ENCODE measurements around the gene CHIT1.
A peak's percentile ranks its signal among the peaks of the same experiment; 100 is the strongest.

Gene CHIT1

GRCh38 chr1:203217139-203217655 is 12.3 kb downstream of the CHIT1 start:
- H3K4me2 ChIP-seq: peak overlapping the region; percentile 82
- no peaks in the 10 kb centered on the region for H3K36me3 ChIP-seq
- H3K27ac ChIP-seq: peak overlapping the region; percentile 12; the same call in 1 of the 2 replicates
- H3K4me1 ChIP-seq: peaks cover 52% of the 10 kb centered on the region
- peak overlapping the region; percentile 25; the same call in 1 of the 2 replicates for H3K9ac ChIP-seq
- H3K27me3 ChIP-seq: no peaks in the 10 kb centered on the region
- TF ChIP-seq Cebpa-rat (IDR thresholded peaks at IDR 0.05): no peak
- no peak overlapping the region for H3K4me3 ChIP-seq
- no peaks in the 10 kb centered on the region for H3K9me3 ChIP-seq
- H4K20me1 ChIP-seq: no peaks in the 10 kb centered on the region

DNA sequence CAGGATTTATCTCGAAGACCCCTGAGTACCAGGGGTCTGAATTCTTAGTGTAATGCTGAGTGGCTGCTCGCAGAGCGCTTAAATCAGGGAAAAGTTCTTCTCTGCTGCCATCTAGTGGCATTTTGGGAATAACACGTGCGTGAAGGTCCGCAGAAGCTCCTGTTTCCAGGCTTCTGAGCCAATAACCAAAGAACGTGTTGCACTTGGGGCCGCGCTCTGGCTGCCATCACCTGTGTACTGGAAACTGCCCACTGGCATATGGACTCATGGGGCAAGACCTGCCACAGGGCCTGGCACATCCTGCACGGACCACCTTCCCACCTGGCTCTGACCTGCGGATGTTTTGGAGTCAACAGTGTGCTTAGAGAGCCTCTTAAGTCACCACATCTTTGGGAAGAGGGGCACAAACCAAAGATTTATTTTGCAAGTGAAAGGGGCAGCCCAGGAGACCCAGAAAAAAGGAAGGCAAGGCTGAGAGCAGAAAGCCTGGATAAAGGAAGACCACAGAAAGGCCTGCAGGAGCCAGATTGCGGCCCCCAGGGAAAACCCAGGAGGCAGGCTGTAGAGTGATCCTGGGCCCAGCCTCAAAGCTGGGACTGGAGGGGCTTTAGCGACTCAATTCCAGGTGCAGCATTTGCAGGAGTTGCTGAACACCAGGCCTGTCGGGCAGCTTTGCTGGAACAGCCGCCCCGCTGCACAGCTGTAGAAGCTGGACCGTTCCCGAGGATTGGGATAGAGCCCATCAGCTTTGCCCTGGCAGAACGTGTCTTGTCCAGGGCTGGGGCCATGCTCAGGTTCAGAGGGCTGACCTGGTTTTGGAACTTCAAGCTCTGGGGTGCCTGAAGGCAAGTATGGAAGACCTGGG is 13.0 kb downstream of the CHIT1 start:
- Histone ChIP-seq H3K27me3 (no peaks in the 10 kb centered on the region), H3K4me2 (peak overlapping the region; percentile 82), H3K27ac (peak overlapping the region; percentile 80; the same call in 1 of the 2 replicates), H3K9ac (no peak overlapping the region), H3K4me3 (no peak overlapping the region), H3K36me3 (no peaks in the 10 kb centered on the region), H4K20me1 (no peaks in the 10 kb centered on the region), H3K4me1 (peaks cover 55% of the 10 kb centered on the region), H3K9me3 (no peaks in the 10 kb centered on the region)
- no peak for TF ChIP-seq Cebpa-rat (IDR thresholded peaks at IDR 0.05)

DNA sequence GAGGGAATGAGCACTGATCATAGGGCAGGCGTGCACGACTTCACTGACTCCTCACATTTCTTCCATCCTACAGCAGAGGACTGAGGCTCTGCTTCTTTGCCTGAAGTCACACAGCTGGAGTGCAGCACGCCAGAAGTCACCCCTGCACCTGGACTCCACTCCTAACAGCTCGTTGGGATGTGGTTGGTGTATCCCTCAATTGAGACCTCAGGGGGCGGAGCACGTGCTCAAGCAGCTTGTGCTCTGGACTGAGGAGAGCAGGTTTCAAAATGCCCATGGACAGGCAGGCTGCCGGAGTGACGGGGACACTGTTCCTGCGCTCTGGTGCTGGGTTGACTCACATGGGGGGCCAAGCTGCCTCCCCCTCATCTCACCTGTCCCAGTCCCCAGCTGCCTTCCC is 13.9 kb downstream of the CHIT1 start:
- Histone ChIP-seq H3K4me3 (no peak overlapping the region; the same call in 1 of the 2 replicates), H3K9me3 (no peaks in the 10 kb centered on the region), H3K27ac (peak overlapping the region; percentile 80), H4K20me1 (no peaks in the 10 kb centered on the region), H3K27me3 (no peaks in the 10 kb centered on the region), H3K36me3 (no peaks in the 10 kb centered on the region), H3K4me2 (peak overlapping the region; percentile 82), H3K9ac (peak overlapping the region; percentile 70), H3K4me1 (peaks cover 55% of the 10 kb centered on the region)
- TF ChIP-seq Cebpa-rat (IDR thresholded peaks at IDR 0.05): no peak

GRCh38 chr1:203214871-203215270 is 14.6 kb downstream of the CHIT1 start:
- Histone ChIP-seq H3K27me3 (no peaks in the 10 kb centered on the region), H3K27ac (peak overlapping the region; percentile 80), H3K4me3 (no peak overlapping the region), H3K4me1 (peaks cover 55% of the 10 kb centered on the region), H3K4me2 (peak overlapping the region; percentile 82), H3K9me3 (no peaks in the 10 kb centered on the region), H3K36me3 (no peaks in the 10 kb centered on the region), H3K9ac (peak overlapping the region; percentile 70), H4K20me1 (no peaks in the 10 kb centered on the region)
- no peak for TF ChIP-seq Cebpa-rat (IDR thresholded peaks at IDR 0.05)

DNA sequence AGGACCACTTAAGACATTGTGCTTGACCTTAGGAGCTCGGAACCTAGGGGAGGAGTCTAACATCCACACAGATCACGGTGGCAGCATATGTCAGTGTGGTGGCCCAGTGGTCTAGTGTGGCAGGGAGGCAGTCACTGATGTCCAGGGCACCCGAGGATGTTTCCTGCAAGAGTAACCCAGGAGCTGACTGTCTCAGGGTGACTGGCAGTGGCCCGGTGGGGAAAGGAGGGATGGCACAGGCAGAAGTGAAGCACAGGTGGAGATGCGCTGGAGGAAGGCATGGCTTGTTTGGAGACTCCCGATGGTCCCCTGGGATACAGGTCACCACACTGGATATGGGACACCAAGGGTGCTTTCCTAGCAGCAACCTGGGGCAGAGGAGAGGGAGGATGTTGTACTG is 16.3 kb downstream of the CHIT1 start:
- H3K4me2 ChIP-seq: no peak overlapping the region
- 0 out of 2 replicates have a peak overlapping the region, but pooled peaks have one; percentile 6 for H3K27ac ChIP-seq
- no peaks in the 10 kb centered on the region for H3K36me3 ChIP-seq
- no peak overlapping the region for H3K9ac ChIP-seq
- peaks cover 55% of the 10 kb centered on the region for H3K4me1 ChIP-seq
- no peaks in the 10 kb centered on the region for H4K20me1 ChIP-seq
- H3K4me3 ChIP-seq: no peak overlapping the region
- no peaks in the 10 kb centered on the region for H3K27me3 ChIP-seq
- no peaks in the 10 kb centered on the region for H3K9me3 ChIP-seq
- TF ChIP-seq Cebpa-rat (IDR thresholded peaks at IDR 0.05): no peak

- Histone ChIP-seq H3K27ac (no peak overlapping the region), H3K9ac (no peak overlapping the region), H3K4me1 (peaks cover 50% of the 10 kb centered on the region), H3K9me3 (no peaks in the 10 kb centered on the region), H3K4me2 (no peak overlapping the region), H3K27me3 (no peaks in the 10 kb centered on the region), H3K36me3 (no peaks in the 10 kb centered on the region), H4K20me1 (no peaks in the 10 kb centered on the region), H3K4me3 (no peak overlapping the region)
- TF ChIP-seq Cebpa-rat (IDR thresholded peaks at IDR 0.05): no peak
Observed at GRCh38 chr1:203211812-203212211, 17.7 kb downstream of the CHIT1 start.

GRCh38 chr1:203210988-203211387 is 18.5 kb downstream of the CHIT1 start:
- no peaks in the 10 kb centered on the region for H4K20me1 ChIP-seq
- H3K4me2 ChIP-seq: no peak overlapping the region
- no peaks in the 10 kb centered on the region for H3K27me3 ChIP-seq
- no peak for TF ChIP-seq Cebpa-rat (IDR thresholded peaks at IDR 0.05)
- no peaks in the 10 kb centered on the region for H3K36me3 ChIP-seq
- H3K4me3 ChIP-seq: no peak overlapping the region
- H3K9ac ChIP-seq: no peak overlapping the region
- no peaks in the 10 kb centered on the region for H3K9me3 ChIP-seq
- peaks cover 41% of the 10 kb centered on the region for H3K4me1 ChIP-seq
- no peak overlapping the region for H3K27ac ChIP-seq

GRCh38 chr1:203210350-203210749 is 19.1 kb downstream of the CHIT1 start:
- Histone ChIP-seq H3K9me3 (no peaks in the 10 kb centered on the region), H3K27me3 (no peaks in the 10 kb centered on the region), H3K4me1 (peaks cover 35% of the 10 kb centered on the region), H3K27ac (no peak overlapping the region), H3K4me3 (no peak overlapping the region), H4K20me1 (no peaks in the 10 kb centered on the region), H3K4me2 (no peak overlapping the region), H3K36me3 (no peaks in the 10 kb centered on the region), H3K9ac (no peak overlapping the region)
- TF ChIP-seq Cebpa-rat (IDR thresholded peaks at IDR 0.05): no peak

GRCh38 chr1:203208181-203208580 is 21.3 kb downstream of the CHIT1 start:
- H3K9me3 ChIP-seq: no peaks in the 10 kb centered on the region
- no peak overlapping the region for H3K9ac ChIP-seq
- TF ChIP-seq Cebpa-rat (IDR thresholded peaks at IDR 0.05): no peak
- peak overlapping the region; percentile 41 for H3K4me2 ChIP-seq
- no peaks in the 10 kb centered on the region for H4K20me1 ChIP-seq
- H3K27me3 ChIP-seq: no peaks in the 10 kb centered on the region
- no peaks in the 10 kb centered on the region for H3K36me3 ChIP-seq
- no peak overlapping the region for H3K4me3 ChIP-seq
- H3K27ac ChIP-seq: no peak overlapping the region
- peaks cover 13% of the 10 kb centered on the region for H3K4me1 ChIP-seq

DNA sequence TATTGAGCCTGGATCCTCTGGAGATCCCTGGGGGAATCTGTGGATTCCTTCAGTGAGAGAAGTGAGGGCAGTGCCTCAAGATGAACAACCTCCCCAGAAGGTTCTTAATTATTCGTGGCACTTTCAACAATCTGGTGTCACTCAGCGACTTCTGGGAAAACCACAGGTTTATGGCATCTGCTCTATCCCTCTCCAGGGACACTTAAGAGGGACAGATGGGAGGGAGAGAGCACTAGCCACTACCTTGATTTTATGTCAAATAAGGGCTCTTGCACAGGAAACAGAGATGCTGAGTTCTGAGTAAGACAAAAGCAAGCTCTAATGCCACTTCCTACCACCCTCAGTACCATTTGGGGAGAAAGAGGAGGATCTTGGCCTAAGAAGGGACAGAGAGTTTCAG is 21.7 kb downstream of the CHIT1 start:
- Histone ChIP-seq H3K4me2 (peak overlapping the region; percentile 41), H3K27ac (no peak overlapping the region), H4K20me1 (no peaks in the 10 kb centered on the region), H3K4me3 (no peak overlapping the region), H3K4me1 (peaks cover 13% of the 10 kb centered on the region), H3K36me3 (no peaks in the 10 kb centered on the region), H3K27me3 (no peaks in the 10 kb centered on the region), H3K9ac (no peak overlapping the region), H3K9me3 (no peaks in the 10 kb centered on the region)
- no peak for TF ChIP-seq Cebpa-rat (IDR thresholded peaks at IDR 0.05)

Measured in BLaER1 (cell line).